ENCODE results near the gene PHYKPL. TPM values are rescaled to one million over a fixed set of nuclear protein-coding genes. Genes with fewer than 3 reads are reported as not detected.

Gene PHYKPL
- total and polyA plus RNA-seq, 2 of the 13 experiments (the other 11 are each of a cell fraction or from before 2014, with no cell fraction given): 18.0 to 78.6 TPM

DNA sequence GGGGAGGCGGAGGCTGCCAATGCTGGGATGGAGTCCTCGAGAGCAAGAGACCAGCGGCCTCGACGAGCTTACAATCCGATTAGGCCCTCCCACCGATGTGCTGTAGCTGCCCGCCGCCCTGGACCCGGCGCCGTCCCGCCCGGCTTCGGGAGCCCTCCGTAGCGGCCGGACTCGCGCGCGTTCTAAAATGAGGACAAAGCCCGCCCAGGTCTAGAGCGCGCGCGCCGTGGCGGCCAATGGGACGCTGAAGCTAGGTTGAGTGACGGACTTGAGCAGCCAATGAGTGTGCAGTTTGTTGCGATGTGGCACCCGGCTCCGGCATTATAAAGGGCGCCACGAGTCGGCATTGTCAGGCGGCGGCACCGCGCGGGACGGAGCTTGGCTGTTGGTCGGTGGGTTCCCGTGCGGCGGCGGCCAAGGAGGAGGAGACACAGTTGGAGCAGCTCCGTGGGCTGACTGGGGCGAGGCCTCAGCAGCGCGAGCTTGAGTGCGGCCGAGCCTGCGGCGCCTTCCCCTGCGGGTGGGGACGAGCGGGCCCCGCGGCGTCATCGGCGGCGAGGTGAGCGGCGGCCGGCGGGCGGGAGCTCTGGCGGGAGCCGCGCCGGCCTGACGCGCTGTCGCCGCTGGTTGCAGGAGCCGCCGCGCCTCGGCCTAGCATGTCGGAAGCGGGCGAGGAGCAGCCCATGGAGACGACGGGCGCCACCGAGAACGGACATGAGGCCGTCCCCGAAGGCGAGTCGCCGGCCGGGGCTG, 28.2 kb downstream of the PHYKPL start, which contains the start of gene HNRNPAB (continued):
- TF ChIP-seq, protein P1, sequence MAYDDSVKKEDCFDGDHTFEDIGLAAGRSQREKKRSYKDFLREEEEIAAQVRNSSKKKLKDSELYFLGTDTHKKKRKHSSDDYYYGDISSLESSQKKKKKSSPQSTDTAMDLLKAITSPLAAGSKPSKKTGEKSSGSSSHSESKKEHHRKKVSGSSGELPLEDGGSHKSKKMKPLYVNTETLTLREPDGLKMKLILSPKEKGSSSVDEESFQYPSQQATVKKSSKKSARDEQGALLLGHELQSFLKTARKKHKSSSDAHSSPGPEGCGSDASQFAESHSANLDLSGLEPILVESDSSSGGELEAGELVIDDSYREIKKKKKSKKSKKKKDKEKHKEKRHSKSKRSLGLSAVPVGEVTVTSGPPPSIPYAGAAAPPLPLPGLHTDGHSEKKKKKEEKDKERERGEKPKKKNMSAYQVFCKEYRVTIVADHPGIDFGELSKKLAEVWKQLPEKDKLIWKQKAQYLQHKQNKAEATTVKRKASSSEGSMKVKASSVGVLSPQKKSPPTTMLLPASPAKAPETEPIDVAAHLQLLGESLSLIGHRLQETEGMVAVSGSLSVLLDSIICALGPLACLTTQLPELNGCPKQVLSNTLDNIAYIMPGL (CRISPR knock-in tag; IDR thresholded peaks at IDR 0.05; ENCODE audit: borderline replicate concordance in 1 of 2, low read depth in 1 of 2): peak; percentile 92 to 94
- peak; percentile 94 for TF ChIP-seq ZNF883 (CRISPR knock-in tag; IDR thresholded peaks at IDR 0.05; ENCODE audit: not compliant biosample characterization)
- TF ChIP-seq, protein P2, sequence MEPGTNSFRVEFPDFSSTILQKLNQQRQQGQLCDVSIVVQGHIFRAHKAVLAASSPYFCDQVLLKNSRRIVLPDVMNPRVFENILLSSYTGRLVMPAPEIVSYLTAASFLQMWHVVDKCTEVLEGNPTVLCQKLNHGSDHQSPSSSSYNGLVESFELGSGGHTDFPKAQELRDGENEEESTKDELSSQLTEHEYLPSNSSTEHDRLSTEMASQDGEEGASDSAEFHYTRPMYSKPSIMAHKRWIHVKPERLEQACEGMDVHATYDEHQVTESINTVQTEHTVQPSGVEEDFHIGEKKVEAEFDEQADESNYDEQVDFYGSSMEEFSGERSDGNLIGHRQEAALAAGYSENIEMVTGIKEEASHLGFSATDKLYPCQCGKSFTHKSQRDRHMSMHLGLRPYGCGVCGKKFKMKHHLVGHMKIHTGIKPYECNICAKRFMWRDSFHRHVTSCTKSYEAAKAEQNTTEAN (CRISPR knock-in tag; conservative IDR thresholded peaks at IDR 0.05): peak; percentile 31
- TF ChIP-seq KLF13 (CRISPR knock-in tag; IDR thresholded peaks at IDR 0.05): peak; percentile 61; the same call in 1 of the 2 replicates
- TF ChIP-seq, protein P3, sequence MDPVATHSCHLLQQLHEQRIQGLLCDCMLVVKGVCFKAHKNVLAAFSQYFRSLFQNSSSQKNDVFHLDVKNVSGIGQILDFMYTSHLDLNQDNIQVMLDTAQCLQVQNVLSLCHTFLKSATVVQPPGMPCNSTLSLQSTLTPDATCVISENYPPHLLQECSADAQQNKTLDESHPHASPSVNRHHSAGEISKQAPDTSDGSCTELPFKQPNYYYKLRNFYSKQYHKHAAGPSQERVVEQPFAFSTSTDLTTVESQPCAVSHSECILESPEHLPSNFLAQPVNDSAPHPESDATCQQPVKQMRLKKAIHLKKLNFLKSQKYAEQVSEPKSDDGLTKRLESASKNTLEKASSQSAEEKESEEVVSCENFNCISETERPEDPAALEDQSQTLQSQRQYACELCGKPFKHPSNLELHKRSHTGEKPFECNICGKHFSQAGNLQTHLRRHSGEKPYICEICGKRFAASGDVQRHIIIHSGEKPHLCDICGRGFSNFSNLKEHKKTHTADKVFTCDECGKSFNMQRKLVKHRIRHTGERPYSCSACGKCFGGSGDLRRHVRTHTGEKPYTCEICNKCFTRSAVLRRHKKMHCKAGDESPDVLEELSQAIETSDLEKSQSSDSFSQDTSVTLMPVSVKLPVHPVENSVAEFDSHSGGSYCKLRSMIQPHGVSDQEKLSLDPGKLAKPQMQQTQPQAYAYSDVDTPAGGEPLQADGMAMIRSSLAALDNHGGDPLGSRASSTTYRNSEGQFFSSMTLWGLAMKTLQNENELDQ (CRISPR knock-in tag; IDR thresholded peaks at IDR 0.05; ENCODE audit: borderline replicate concordance): no peak; the same call in 1 of the 2 replicates
- peak; percentile 69; the same call in 1 of the 2 replicates for TF ChIP-seq MEIS1 (CRISPR knock-in tag; IDR thresholded peaks at IDR 0.05; ENCODE audit: borderline replicate concordance)
- TF ChIP-seq, protein P4, sequence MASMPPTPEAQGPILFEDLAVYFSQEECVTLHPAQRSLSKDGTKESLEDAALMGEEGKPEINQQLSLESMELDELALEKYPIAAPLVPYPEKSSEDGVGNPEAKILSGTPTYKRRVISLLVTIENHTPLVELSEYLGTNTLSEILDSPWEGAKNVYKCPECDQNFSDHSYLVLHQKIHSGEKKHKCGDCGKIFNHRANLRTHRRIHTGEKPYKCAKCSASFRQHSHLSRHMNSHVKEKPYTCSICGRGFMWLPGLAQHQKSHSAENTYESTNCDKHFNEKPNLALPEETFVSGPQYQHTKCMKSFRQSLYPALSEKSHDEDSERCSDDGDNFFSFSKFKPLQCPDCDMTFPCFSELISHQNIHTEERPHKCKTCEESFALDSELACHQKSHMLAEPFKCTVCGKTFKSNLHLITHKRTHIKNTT (CRISPR knock-in tag; IDR thresholded peaks at IDR 0.05): no peak
- TF ChIP-seq ZNF326 (CRISPR knock-in tag; IDR thresholded peaks at IDR 0.05; ENCODE audit: borderline replicate concordance): no peak
- peak; percentile 67 for TF ChIP-seq HDAC2 (CRISPR knock-in tag; IDR thresholded peaks at IDR 0.05)
- no peak for TF ChIP-seq NR2F6 (IDR thresholded peaks at IDR 0.05)
- no peak for TF ChIP-seq NR2F6 (CRISPR knock-in tag; IDR thresholded peaks at IDR 0.05)
- TF ChIP-seq NKX3-1 (CRISPR knock-in tag; IDR thresholded peaks at IDR 0.05): peak; percentile 88; the same call in 1 of the 2 replicates
- TF ChIP-seq ZNF230 (CRISPR knock-in tag; IDR thresholded peaks at IDR 0.05): peak; percentile 76; the same call in 1 of the 2 replicates
- TF ChIP-seq ZNF772 (CRISPR knock-in tag; IDR thresholded peaks at IDR 0.05): 0 out of 2 replicates have a peak, but pooled peaks have one; percentile 58
- peak; percentile 13; the same call in 1 of the 2 replicates for TF ChIP-seq ZNF121 (CRISPR knock-in tag; IDR thresholded peaks at IDR 0.05)
- TF ChIP-seq, protein P5, sequence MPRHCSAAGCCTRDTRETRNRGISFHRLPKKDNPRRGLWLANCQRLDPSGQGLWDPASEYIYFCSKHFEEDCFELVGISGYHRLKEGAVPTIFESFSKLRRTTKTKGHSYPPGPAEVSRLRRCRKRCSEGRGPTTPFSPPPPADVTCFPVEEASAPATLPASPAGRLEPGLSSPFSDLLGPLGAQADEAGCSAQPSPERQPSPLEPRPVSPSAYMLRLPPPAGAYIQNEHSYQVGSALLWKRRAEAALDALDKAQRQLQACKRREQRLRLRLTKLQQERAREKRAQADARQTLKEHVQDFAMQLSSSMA (CRISPR knock-in tag; IDR thresholded peaks at IDR 0.05): no peak
- TF ChIP-seq ZNF124 (CRISPR knock-in tag; IDR thresholded peaks at IDR 0.05): no peak
- peak; percentile 72; the same call in 1 of the 2 replicates for TF ChIP-seq ZBTB20 (CRISPR knock-in tag; IDR thresholded peaks at IDR 0.05; ENCODE audit: borderline replicate concordance, low read depth)
- no peak for TF ChIP-seq NFE2L2 (IDR thresholded peaks at IDR 0.05; ENCODE audit: low read length)
